Chondrocyte (in vitro differentiated cells): ENCODE measurements around the gene PIGP. TPM values are rescaled to one million over a fixed set of nuclear protein-coding genes. Genes with fewer than 3 reads are reported as not detected.
"Not testable (repeated sequence)": the region's sequence is repeated elsewhere in the genome, so short reads cannot be mapped to it uniquely, and the experiment has no call there.

Experiments used
- DNase-seq: peaks from one replicate; pipeline ENCODE4 v3.0.0; 2021; ENCODE audit warnings: mixed read lengths, low spot score
- H3K27ac Mint-ChIP-seq: one replicate; pipeline ENCODE4 v1.8.0; 2021; ENCODE audit warnings: mild to moderate bottlenecking, moderate library complexity, mixed read lengths; ENCODE audit not compliant: unreplicated experiment
- H3K27me3 Mint-ChIP-seq: 2 replicates; pipeline ENCODE4 v1.8.0; 2021; ENCODE audit warnings: low read depth, mixed read lengths
- H3K36me3 Mint-ChIP-seq: 2 replicates; pipeline ENCODE4 v1.8.0; 2021; ENCODE audit warnings: low read depth, mixed read lengths
- H3K4me1 Mint-ChIP-seq: 2 replicates; pipeline ENCODE4 v1.8.0; 2021; ENCODE audit warnings: low read depth, mild to moderate bottlenecking, mixed read lengths
- H3K4me3 Mint-ChIP-seq: one replicate; pipeline ENCODE4 v1.8.0; 2021; ENCODE audit warnings: mild to moderate bottlenecking, moderate library complexity, mixed read lengths; ENCODE audit not compliant: unreplicated experiment
- H3K9me3 Mint-ChIP-seq: 2 replicates; pipeline ENCODE4 v1.8.0; 2021; ENCODE audit warnings: low read depth, mixed read lengths
- total RNA-seq: library from RNA; stranded (reverse); gene quantifications from 3 replicates; pipeline ENCODE4 v1.2.1, GENCODE V29; 2021
- TF ChIP-seq, protein P1 (sequence below): fragments of 200-600 bp; sonication (generic); IDR thresholded peaks from 2 replicates; pipeline ENCODE4 v1.5.0; 2021; ENCODE audit warnings: antibody characterized with exemption, mild to moderate bottlenecking, moderate library complexity

PIGP gene
- total RNA-seq, 1 donor from 2014 or later, result 15.0 TPM

DNA sequence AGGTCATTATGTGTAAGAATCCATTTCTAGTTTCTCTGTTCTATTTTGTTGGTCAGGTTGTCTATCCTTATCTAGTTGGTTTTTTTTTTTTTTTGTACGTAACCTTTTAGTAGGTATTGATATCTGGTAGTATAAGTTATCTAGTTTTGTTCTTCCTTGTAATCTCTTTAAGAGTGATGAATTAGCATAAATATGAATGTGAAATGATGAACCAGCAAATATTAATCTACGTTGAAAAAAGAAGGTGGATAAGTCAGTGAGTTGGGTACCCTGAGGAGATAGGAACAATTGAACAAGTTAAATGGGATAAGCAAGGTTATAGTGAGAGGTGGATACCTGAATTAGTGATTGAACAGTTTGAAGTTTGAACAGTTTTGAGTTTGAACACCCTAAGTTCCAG lies 34.1 kb upstream of the PIGP start:
- TF ChIP-seq, protein P1, sequence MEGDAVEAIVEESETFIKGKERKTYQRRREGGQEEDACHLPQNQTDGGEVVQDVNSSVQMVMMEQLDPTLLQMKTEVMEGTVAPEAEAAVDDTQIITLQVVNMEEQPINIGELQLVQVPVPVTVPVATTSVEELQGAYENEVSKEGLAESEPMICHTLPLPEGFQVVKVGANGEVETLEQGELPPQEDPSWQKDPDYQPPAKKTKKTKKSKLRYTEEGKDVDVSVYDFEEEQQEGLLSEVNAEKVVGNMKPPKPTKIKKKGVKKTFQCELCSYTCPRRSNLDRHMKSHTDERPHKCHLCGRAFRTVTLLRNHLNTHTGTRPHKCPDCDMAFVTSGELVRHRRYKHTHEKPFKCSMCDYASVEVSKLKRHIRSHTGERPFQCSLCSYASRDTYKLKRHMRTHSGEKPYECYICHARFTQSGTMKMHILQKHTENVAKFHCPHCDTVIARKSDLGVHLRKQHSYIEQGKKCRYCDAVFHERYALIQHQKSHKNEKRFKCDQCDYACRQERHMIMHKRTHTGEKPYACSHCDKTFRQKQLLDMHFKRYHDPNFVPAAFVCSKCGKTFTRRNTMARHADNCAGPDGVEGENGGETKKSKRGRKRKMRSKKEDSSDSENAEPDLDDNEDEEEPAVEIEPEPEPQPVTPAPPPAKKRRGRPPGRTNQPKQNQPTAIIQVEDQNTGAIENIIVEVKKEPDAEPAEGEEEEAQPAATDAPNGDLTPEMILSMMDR, result no peak
- no peaks in the 10 kb centered on the region for H3K27me3 Mint-ChIP-seq
- H3K27ac Mint-ChIP-seq, result no peak overlapping the region
- H3K4me3 Mint-ChIP-seq, result no peak overlapping the region
- peaks cover 24% of the 10 kb centered on the region for H3K4me1 Mint-ChIP-seq
- peaks cover 30% of the 10 kb centered on the region for H3K36me3 Mint-ChIP-seq
- peaks cover 11% of the 10 kb centered on the region for H3K9me3 Mint-ChIP-seq
- no peak for DNase-seq

DNA sequence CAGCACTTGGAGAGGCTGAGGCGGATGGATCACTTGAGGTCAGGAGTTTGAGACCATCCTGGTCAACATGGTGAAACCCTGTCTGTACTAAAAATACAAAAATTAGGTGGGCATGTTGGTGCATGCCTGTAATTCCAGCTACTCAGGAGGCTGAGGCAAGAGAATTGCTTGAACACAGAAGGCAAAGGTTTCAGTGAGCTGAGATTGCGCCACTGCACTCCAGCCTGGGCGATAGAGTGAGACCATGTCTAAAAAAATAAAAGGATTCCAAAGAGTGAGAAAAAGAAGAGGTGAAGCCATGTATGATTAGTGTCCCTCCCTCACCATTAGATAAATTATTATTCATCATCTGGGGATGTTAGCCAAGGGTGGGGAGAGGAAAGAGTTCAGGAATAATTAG lies 29.9 kb upstream of the PIGP start:
- Mint-ChIP-seq H3K27ac (peak overlapping the region; percentile 13), H3K4me1 (peaks cover 35% of the 10 kb centered on the region), H3K36me3 (peaks cover 32% of the 10 kb centered on the region)
- not testable (repeated sequence) for DNase-seq, H3K9me3 Mint-ChIP-seq, H3K4me3 Mint-ChIP-seq, H3K27me3 Mint-ChIP-seq

DNA sequence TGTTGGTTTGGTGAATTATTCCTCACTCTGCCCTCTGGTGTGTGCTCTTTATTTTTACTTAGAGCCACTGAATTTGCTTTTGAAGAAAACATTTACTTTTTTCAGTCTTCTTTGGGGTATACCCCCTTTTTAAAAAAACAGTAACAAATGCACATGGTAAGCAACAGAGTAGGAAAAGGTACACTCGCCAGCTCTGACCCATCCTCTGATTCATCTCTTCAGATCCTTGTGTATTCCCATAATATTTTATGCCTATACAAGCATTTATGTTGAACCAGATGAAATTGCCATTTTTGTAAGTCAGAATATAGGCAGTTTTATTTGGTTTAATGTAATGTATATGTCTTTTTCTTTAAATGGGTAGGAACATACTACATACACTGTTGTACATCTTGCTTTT lies 28.5 kb upstream of the PIGP start:
- Mint-ChIP-seq H3K9me3 (no peaks in the 10 kb centered on the region), H3K4me3 (no peak overlapping the region), H3K36me3 (peaks cover 31% of the 10 kb centered on the region), H3K4me1 (peaks cover 35% of the 10 kb centered on the region), H3K27ac (no peak overlapping the region), H3K27me3 (no peaks in the 10 kb centered on the region)
- DNase-seq, result no peak
- TF ChIP-seq, protein P1, result peak; percentile 35

GRCh38 chr21:37100316-37100715 lies 27.4 kb upstream of the PIGP start:
- H3K27ac Mint-ChIP-seq, result no peak overlapping the region
- no peak for DNase-seq
- TF ChIP-seq, protein P1, result no peak
- no peaks in the 10 kb centered on the region for H3K9me3 Mint-ChIP-seq
- H3K27me3 Mint-ChIP-seq, result no peaks in the 10 kb centered on the region
- no peak overlapping the region for H3K4me3 Mint-ChIP-seq
- H3K36me3 Mint-ChIP-seq, result peaks cover 34% of the 10 kb centered on the region
- peaks cover 27% of the 10 kb centered on the region for H3K4me1 Mint-ChIP-seq

DNA sequence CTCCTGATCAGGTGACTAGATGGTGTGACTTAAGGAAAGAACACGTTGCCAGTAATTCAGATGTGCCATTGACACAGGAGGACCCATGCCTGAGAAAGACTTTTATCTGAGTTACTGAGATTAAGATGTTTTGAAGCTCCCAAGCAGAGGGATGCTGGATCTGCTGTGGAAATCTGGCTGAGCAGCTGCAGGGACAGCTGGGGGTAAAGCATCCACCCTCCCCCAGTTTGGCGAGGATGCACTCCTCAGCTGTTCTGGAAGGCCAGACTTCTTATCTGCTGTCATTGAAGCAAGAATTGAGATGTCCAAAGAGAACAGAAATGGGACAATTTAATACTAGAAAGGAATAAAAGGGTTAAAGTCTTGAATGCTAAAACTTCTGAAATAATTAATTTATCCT lies 25.9 kb upstream of the PIGP start:
- H3K4me1 Mint-ChIP-seq, result peaks cover 19% of the 10 kb centered on the region
- no peak overlapping the region for H3K4me3 Mint-ChIP-seq
- peaks cover 31% of the 10 kb centered on the region for H3K36me3 Mint-ChIP-seq
- TF ChIP-seq, protein P1, result no peak
- no peaks in the 10 kb centered on the region for H3K27me3 Mint-ChIP-seq
- H3K9me3 Mint-ChIP-seq, result no peaks in the 10 kb centered on the region
- DNase-seq, result no peak
- H3K27ac Mint-ChIP-seq, result no peak overlapping the region

DNA sequence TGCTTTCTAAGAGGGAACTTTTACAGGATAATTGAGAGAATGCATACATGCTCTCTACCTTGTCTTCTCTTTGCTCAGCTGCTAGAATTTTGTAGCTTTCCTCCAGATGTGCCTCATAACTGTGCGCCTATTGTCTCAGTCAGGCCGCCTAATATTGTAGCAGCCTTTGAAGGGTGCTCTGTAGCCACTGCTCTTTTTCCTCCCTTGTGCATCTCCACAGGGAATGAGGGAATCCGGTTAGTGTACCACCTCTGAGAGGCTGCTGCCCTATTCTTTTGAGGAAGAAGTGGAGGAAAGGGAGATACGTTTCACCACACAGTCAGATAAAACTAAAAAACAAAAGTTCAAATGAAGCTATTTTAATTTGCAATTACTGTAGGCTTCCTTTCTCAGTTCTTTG lies 22.9 kb upstream of the PIGP start:
- H3K36me3 Mint-ChIP-seq, result peaks cover 28% of the 10 kb centered on the region
- no peak for DNase-seq
- H3K27ac Mint-ChIP-seq, result no peak overlapping the region
- H3K9me3 Mint-ChIP-seq, result no peaks in the 10 kb centered on the region
- peaks cover 10% of the 10 kb centered on the region for H3K4me1 Mint-ChIP-seq
- no peak overlapping the region for H3K4me3 Mint-ChIP-seq
- TF ChIP-seq, protein P1, result no peak
- no peaks in the 10 kb centered on the region for H3K27me3 Mint-ChIP-seq
